ENCODE data around the gene TRIML2. TPM values are rescaled to one million over a fixed set of nuclear protein-coding genes. Genes with fewer than 3 reads are reported as not detected.

The TRIML2 gene
- not detected for total RNA-seq
- long read RNA-seq = 0 reads

DNA sequence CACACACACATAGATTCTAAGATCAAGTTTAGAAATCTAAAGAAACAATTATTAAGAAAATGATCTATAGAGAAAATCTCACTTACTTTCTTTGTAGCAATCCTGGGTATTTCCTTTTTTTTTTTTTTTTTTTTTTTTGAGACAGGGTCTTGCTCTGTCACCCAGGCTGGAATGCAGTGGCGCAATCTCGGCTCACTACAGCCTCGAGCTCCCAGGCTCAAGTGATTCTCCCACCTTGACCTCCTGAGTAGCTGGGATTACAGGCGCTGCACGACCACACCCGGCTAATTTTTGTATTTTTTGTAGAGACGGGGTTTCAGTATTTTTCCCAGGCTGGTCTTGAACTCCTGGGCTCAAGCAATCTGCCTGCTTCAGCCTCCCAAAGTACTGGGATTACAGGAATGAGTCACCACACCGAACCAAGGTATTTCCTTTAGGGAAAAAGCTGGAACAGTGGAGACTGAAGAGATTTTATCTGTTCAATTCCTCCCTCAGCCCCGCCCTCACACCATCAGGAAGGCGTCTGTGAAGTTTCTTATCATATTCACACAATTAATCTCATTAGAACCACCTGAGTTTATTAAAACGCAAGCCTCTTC lies at the start of gene TRIML2:
Gene TRIML2 (minus strand): TSS at position 447 of the 599 bp plus-strand sequence. CDS start 4,235 bp downstream, outside the sequence.
- DNase-seq (ENCODE audit: missing footprints) (no peak), ATAC-seq (no peak)

GRCh38 chr4:188158336-188158735 lies 48.9 kb upstream of the TRIML2 start:
- ATAC-seq (no peak), DNase-seq (ENCODE audit: missing footprints) (no peak)
- intact Hi-C loops (cut with DNase I) = no loop called here

More for the DNA sequence above, at the start of gene TRIML2:
- intact Hi-C loops (cut with DNase I) = no loop called here

DNA sequence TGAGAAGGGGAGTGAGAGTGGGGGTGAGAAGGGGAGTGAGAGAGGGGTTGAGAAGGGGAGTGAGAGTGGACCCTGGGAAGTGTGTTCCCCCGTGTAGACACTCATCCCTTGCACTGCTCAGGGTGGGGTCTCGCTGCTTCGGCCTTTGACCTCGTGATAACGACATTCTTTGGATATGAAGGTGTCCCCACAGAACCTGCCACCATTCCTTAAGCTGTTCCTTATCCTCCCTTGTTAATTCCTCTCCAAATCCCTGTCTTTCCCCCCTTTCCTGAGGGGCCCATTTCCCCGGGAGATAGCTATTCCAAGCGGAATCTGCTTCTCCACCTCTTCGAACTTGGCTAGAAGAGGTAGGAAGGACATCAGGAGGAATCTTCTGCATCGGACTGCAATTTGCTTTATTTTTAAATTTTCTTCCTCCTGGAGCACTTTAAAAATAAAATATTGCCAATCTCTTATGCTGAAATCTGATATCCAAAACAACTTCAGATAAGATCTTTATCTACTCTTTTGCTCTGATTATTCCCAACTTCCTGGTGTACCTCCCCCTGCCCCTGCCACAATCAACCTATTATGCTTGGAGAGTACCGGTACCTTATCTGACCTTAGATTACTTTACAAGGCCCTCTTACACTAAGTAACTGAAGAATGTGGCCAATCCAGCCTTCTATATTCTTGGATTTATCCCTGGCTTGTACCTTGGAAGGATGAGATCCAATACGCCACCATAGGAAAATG lies 45.4 kb upstream of the TRIML2 start:
- ATAC-seq (no peak), DNase-seq (ENCODE audit: missing footprints) (no peak)
- intact Hi-C loops (cut with DNase I) = no loop called here

- no peak for ATAC-seq
- intact Hi-C loops (cut with DNase I) = no loop called here
- no peak for DNase-seq (ENCODE audit: missing footprints)
Observed at GRCh38 chr4:188147776-188148175, 38.4 kb upstream of the TRIML2 start.

- DNase-seq (ENCODE audit: missing footprints) (no peak), ATAC-seq (no peak)
Observed at GRCh38 chr4:188147176-188147575, 37.8 kb upstream of the TRIML2 start.

GRCh38 chr4:188146618-188147017 lies 37.2 kb upstream of the TRIML2 start:
- no peak for ATAC-seq

More at GRCh38 chr4:188147176-188147575, 37.8 kb upstream of the TRIML2 start:
- intact Hi-C loops (cut with DNase I) = no loop called here

DNA sequence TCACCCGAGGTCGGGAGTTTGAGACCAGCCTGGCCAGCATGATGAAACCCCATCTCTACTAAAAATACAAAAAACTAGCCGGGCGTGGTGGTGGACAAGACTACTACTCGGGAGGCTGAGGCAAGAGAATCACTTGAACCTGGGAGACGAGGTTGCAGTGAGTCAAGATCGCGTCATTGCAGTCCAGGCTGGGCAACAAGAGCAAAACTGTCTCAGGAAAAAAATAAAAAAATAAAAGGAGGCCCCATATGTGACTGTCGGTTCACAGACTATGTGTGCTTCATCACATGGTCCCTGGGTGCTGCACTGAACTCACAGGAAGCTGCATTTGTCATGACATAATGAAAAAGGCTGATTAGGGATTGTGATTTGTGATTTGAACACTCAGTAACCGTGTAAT lies 36.2 kb upstream of the TRIML2 start:
- no peak for ATAC-seq
- DNase-seq (ENCODE audit: missing footprints) = no peak
- intact Hi-C loops (cut with DNase I) = no loop called here

More at GRCh38 chr4:188146618-188147017, 37.2 kb upstream of the TRIML2 start:
- intact Hi-C loops (cut with DNase I) = no loop called here
- no peak for DNase-seq (ENCODE audit: missing footprints)

GRCh38 chr4:188143731-188144130 lies 34.3 kb upstream of the TRIML2 start:
- intact Hi-C loops (cut with DNase I) = no loop called here
- DNase-seq (ENCODE audit: missing footprints) (no peak), ATAC-seq (no peak)

- DNase-seq (ENCODE audit: missing footprints) (no peak), ATAC-seq (no peak)
- intact Hi-C loops (cut with DNase I) = no loop called here
Observed at GRCh38 chr4:188139671-188140070, 30.3 kb upstream of the TRIML2 start.

DNA sequence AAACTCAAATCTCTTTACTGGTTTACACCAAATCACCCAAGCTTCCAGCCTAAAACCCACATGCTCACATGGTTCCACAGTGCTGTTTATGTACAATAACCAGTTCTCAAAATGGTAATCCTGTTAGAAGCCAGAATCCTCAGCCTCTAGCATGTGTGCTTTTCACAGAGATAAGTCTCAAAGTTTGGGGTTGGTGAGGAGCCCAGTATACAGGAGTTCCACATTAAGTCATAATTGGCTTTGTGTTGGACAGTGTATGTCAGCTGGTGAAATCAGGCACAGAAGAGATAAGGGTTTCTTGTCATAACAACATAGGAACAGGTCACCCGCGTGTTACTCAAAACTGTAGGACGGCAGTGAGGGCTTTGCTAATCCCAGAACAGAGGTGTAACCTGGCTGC lies 29.7 kb upstream of the TRIML2 start, which contains the start of gene TRIML1:
Gene TRIML1 (plus strand): TSS at position 301 of the 400 bp plus-strand sequence. CDS start 118 bp downstream, outside the sequence.
- ATAC-seq (no peak), DNase-seq (ENCODE audit: missing footprints) (no peak)
- intact Hi-C loops (cut with DNase I) = no loop called here

DNA sequence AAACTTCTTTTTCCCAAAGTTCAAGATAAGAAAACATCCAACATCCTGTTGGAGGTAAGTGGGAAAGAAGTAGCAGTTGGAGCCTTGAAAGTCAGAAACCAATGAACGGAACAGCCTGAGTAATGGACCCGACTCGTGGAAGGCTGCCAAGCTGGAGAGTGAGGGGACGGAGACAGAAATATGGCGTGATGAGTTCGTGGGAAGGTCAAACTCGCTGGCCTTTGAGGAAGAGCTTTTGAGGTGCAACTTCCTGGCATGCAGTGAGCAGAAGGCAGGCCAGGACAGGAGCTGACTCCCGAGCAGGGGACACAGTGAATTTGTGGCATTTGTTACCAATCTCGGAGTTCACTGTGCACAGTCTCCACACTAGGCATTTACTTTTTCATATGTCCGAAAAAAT lies 28.8 kb upstream of the TRIML2 start:
- ATAC-seq (no peak), DNase-seq (ENCODE audit: missing footprints) (no peak)
- intact Hi-C loops (cut with DNase I) = no loop called here

DNA sequence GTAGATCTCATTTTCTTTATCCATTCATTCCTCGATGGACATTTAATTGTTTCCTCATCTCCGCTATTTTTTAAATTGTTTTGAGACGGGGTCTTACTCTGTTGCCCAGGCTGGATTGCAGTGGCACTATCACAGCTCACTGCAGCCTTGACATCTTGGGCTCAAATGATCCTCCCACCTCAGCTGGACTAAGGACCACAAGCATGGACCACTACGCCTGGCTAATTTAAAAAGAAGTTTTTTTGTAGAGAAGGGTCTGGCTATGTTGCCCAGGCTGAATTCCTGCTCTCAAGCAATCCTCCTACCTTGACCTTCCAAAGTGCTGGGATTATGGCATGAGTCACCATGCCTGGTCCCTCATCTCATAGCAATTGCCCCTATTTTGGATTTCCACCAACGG lies 22.8 kb upstream of the TRIML2 start:
- ATAC-seq (no peak), DNase-seq (ENCODE audit: missing footprints) (no peak)
- intact Hi-C loops (cut with DNase I) = no loop called here

- DNase-seq (ENCODE audit: missing footprints) (no peak), ATAC-seq (no peak)
- intact Hi-C loops (cut with DNase I) = no loop called here
Observed at GRCh38 chr4:188130355-188130754, 21.0 kb upstream of the TRIML2 start.

DNA sequence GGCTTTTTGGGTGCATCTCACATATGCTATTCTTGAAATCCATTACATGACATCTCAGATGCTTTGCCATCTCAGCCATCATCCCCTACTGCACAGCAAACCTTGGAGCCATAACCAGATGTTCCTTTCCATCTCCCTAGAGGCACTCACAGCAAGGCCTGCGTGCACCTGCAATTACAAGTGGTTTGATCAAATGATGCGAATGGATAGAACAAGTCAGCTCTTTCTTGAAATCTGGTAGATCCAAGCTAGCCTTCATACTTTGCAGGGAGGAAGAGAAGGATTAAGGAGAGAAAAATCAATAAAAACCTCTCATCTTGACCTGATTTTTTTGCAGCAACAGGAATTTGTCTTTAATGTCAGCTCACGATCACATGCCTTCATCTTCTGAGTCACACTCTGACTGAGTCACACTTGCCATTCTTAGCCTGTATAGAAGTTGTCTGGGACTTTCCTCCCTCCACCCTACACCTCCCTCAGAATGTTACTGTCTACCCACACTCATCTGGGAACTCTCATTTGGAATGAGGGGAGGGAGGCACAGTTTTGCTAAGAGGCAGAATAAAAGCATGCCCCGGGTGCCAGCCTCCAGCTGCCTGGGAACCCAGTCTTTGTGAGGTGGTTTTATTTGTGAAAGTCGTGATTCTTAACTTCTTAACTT lies 17.9 kb upstream of the TRIML2 start:
- intact Hi-C loops (cut with DNase I) = no loop called here
- ATAC-seq = no peak

DNA sequence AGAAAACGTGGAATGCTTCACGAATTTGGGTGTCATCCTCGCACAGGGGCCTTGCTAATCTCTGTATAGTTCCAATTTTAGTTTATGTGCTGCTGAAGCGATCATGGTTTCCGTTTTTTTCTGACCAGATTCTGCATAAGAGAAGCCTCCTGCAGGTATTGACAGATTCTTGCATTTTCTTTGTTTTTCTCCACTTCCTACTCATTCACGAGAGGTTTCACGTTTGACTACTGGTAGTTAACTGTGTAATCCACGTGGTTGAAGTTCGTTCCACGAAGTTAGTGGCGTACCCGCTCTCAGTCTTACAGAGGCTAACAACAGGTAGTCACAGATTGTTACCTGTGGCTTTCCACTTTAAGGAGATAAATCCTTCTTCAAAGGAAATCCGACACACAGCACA lies 12.1 kb upstream of the TRIML2 start:
- no peak for ATAC-seq
- no peak for DNase-seq (ENCODE audit: missing footprints)
- intact Hi-C loops (cut with DNase I) = no loop called here

More for the DNA sequence above, 17.9 kb upstream of the TRIML2 start:
- no peak for DNase-seq (ENCODE audit: missing footprints)

DNA sequence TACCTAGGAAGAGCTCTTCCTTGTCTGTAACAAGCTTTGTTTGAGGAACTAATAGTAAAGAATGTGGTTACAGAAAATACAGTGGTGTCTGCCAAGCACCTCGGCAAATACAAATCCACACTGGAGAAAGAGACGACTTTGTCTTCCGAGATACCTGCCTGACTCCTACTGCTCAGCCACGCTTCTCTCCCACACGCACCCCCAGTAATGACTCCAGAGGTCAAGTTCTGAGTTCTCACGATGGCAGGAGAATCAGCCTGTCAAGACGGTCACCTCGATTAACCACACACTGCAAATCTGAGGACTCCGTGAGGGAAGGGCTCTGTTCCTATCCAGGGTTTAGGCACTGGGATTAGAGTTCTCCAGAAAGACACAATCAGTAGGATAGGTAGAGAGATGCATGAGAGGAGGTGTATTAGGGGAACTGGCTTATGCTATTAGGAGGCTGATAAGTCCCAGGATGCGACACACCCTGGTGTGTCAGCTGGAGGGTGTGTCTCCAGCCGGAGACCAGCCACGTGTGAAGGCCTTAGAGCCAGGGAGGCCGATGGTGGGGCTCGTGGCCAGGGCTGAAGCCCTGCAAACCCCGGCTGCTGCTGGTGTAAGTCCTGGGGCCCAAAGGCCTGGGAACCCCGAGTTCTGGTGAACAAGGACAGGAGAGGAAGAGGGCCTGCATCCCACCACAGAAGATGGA lies 8.4 kb upstream of the TRIML2 start:
- intact Hi-C loops (cut with DNase I) = no loop called here
- DNase-seq (ENCODE audit: missing footprints) = no peak
- ATAC-seq = no peak

- DNase-seq (ENCODE audit: missing footprints) = no peak
- intact Hi-C loops (cut with DNase I) = no loop called here
- ATAC-seq = no peak
Observed at GRCh38 chr4:188113156-188113555, 3.8 kb upstream of the TRIML2 start.

GRCh38 chr4:188111955-188112354 lies 2.6 kb upstream of the TRIML2 start:
- intact Hi-C loops (cut with DNase I) = no loop called here
- DNase-seq (ENCODE audit: missing footprints) (no peak), ATAC-seq (no peak)

DNA sequence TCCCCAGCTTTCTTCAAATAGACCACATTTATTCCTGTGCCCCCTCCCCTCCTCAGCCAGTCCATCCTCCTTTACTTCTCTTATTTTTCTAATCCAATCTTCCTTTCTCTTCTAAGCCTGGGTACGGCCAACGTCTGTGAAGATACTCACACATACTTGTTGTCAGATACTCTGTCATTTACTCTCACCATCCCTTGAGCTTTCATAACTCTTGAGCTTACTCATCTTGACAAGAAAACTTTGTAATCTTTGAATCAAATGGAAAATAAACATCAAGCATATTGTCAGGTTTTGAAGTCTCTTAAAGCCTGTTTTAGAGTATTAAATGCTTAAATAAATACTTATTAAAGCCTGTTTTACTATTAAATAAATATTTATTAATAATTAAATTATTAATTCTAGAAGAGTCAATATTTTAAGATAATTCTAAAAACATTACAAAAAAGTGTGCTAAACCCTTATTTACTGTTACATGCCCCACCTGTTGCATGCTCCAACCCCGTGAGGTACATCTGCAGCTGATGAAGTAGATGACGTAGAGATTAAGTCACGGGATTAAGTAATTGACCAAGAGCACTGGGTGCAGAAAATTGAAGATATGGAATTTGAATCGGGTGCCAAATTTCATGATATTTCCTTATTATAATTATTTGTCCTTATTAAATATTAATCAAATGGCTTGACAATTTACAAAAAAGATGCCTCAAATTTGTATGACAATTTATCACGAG lies 1.5 kb upstream of the TRIML2 start:
- DNase-seq (ENCODE audit: missing footprints) = no peak
- intact Hi-C loops (cut with DNase I) = no loop called here
- no peak for ATAC-seq
